Skeletal muscle cell (primary cell): ENCODE data around the gene HSD17B8.

Experiments
- DNase-seq: peaks from one replicate; pipeline ENCODE4 v3.0.0-alpha.2; 2010; ENCODE audit warnings: low read depth
- H3K4me3 ChIP-seq: 2 replicates; pipeline ENCODE4 v1.5.1; 2011; ENCODE audit warnings: low read depth, mild to moderate bottlenecking, control low read depth, low read length, moderate library complexity

The HSD17B8 gene

DNA sequence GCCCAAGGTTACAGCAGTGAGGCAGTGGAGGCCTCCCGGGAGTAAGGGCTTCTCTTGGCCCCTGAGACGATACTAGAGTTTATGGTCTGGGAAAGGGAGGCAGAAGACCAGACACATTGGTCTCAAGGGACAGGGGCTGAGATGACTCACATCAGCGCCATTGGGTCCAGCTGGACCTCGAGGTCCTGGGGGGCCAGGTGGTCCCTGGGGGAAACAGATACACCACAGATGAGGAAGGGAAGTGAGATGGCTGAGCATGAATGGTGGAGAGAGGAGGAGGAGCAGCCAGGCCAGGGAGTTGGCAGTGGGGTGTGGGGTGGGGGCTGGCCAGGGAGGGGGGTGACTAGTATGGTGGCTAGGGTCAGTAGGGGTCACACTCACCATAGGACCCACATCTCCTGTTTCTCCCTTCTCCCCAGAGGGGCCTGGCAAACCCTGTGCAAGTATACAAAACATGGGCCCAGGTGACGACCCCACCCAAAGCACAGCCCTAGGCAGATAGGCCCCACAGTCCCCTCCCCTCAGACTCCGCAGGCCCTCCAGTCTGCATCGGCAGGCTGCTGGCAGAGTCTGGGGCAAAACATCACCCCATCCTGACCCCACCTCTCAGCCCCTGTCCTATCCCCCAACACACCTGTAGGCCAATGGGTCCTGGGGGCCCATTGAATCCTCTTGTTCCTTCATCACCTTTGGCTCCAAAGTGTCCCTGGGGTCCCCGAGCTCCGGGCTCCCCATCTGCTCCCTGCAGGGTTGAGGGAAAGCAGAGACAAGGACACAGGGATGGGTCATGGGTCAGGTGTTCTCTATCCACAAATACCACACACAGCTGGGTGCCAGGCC is 34.1 kb upstream of the HSD17B8 start:
- H3K4me3 ChIP-seq, result no peak overlapping the region
- no peak for DNase-seq

- no peak overlapping the region for H3K4me3 ChIP-seq
- no peak for DNase-seq
Measured at GRCh38 chr6:33171016-33171879, 33.2 kb upstream of the HSD17B8 start.

DNA sequence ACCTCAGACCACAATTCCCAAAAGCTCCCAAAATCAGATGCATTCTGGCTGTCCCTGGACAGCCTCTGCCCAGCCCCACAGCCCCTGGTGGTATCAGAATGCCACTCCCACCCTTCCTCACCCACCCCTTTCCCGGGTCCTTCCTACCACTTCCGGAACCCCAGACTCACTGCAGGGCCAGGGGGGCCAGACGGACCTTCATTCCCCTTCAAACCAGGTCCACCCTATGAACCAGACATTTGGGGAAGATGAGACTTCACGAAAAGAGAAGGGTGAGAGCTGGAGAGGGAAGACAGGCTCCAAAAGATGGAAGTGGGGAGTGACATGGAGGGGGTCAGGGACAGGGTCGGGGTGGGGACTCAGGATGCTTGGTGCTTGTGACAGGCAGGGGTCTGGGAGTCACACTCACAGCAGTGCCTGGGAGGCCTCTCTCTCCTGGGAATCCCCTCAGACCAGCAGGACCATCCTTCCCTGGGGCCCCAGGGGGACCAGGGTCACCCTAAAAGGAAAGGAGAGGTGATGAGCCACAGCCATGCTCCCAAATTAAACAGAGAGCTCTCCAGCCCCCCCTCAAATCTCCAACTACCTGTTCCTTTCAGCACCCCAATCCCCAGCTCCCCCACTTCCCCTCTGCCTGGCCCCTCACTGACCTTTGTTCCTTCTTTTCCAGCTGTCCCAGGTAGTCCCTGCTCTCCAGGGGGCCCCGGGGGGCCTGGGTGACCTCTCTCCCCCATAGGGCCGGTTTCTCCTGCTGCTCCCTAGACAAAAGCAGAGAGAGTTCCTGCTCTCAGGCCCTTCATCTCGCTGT is 32.4 kb upstream of the HSD17B8 start:
- H3K4me3 ChIP-seq, result no peak overlapping the region
- DNase-seq, result no peak

DNA sequence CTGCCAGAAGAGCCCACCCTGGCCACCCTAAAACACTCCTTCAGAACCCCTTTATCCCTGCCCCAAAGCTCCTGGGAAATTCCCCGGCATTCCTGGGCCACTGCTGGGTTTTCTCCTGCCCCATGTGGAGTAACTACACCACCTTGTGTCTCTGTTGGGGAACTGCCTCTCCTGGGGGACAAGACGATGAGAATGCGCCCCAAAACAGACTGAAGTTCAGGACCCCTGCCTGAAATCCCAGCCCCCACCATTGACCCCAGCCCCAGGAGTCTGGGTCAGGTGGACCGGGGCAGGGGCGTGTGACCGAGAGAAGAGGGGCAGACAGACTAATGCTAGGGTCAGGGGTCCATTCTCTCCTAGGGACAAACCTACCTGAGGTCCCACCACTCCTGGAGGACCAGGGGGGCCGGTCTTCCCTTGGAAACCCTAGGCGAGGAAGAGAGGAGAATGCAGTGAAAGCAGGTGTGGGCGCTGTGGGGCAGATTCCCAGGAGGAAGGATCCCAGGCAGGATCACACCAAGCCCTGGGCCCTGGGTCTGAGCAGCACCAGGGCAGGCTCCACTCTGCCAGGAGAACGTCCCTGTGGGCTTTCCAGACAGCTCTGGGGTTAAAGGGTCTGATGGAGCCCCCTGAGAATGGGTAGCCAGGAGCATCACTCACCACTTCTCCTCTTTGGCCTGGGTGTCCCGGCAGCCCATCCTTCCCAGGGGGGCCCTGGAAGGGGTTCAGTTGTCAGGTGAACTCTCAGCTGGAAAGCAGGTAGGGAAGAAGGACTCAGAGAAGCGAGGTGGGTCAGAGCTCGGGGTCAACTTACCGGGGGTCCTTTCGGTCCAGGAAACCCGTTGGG is 31.5 kb upstream of the HSD17B8 start:
- DNase-seq, result no peak
- no peak overlapping the region for H3K4me3 ChIP-seq

- H3K4me3 ChIP-seq, result no peak overlapping the region
Measured at GRCh38 chr6:33173535-33174180, 30.8 kb upstream of the HSD17B8 start.

GRCh38 chr6:33174784-33175183 is 29.7 kb upstream of the HSD17B8 start:
- DNase-seq, result no peak
- no peak overlapping the region for H3K4me3 ChIP-seq

More at GRCh38 chr6:33173535-33174180, 30.8 kb upstream of the HSD17B8 start:
- no peak for DNase-seq

- DNase-seq, result no peak
Measured at GRCh38 chr6:33175436-33176069, 28.9 kb upstream of the HSD17B8 start.

GRCh38 chr6:33176906-33177305 is 27.5 kb upstream of the HSD17B8 start:
- H3K4me3 ChIP-seq, result no peak overlapping the region
- no peak for DNase-seq

More at GRCh38 chr6:33175436-33176069, 28.9 kb upstream of the HSD17B8 start:
- H3K4me3 ChIP-seq, result no peak overlapping the region

GRCh38 chr6:33177552-33178446 is 26.7 kb upstream of the HSD17B8 start:
- H3K4me3 ChIP-seq, result no peak overlapping the region
- DNase-seq, result no peak

DNA sequence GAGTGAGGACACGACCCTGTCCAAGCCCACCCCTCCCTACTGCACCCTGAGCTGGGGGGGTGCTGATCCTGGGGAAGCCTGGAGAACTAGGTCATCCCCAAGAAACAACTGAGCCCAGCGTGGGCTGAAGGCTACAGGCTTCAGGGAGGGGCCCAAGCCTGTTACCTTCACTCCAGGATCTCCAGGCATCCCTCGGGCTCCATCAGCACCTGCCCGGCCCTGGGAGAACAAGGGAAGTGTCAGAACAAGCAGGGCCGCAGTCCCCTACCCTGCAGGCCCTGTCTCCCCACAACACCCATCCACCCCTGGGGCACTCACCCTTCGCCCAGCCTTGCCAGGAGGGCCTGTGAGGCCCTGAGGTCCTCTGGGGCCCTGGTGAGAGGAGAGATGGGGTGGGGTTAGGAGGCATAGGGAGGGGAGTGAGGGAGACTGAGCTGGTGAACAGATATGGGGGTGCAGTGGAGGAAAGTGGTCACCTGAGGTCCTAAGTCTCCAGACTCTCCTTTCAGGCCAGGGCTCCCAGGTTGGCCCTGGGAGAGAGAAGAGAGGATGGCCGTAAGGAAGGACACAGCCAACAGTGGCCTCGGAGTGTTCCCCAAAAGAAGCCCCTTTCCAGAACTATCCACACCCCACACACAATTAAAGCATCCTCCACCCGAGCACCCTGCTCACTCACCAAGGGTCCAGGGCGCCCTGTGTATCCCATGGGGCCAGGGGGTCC is 25.5 kb upstream of the HSD17B8 start:
- H3K4me3 ChIP-seq, result no peak overlapping the region
- no peak for DNase-seq

- H3K4me3 ChIP-seq, result no peak overlapping the region
- no peak for DNase-seq
Measured at GRCh38 chr6:33181141-33181540, 23.3 kb upstream of the HSD17B8 start.

DNA sequence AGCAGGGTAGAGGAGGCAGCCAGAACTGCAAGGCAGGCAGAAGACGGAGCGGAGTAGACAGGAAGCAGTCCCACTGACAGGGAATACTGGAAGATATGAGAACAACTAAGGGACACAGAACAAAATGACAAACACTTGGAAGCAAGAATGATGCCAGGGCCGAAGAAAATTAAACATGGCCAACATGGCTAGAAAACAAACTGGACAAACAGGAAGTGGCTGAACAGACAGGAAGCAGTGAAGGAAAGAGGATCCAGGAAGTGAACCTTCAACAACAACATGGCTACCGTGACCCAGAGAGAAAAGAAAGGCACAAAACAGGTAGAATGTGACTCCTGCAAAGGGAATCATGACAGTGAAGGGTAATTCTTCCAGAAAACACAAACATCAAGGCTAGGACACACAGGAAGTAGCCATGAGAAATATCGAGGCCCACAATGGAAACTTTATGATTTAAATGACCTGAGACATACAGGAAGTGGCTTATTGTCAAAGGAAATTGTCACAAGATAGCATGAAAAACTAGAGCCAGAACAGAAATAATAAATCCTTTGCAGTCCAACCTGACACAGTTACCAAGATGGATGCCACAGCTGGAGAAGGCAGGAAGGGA is 21.3 kb upstream of the HSD17B8 start:
- no peak overlapping the region for H3K4me3 ChIP-seq

GRCh38 chr6:33185190-33185589 is 19.3 kb upstream of the HSD17B8 start:
- no peak overlapping the region for H3K4me3 ChIP-seq
- no peak for DNase-seq

More for the DNA sequence above, 21.3 kb upstream of the HSD17B8 start:
- no peak for DNase-seq

- DNase-seq, result no peak
Measured at GRCh38 chr6:33185654-33186187, 18.7 kb upstream of the HSD17B8 start.

DNA sequence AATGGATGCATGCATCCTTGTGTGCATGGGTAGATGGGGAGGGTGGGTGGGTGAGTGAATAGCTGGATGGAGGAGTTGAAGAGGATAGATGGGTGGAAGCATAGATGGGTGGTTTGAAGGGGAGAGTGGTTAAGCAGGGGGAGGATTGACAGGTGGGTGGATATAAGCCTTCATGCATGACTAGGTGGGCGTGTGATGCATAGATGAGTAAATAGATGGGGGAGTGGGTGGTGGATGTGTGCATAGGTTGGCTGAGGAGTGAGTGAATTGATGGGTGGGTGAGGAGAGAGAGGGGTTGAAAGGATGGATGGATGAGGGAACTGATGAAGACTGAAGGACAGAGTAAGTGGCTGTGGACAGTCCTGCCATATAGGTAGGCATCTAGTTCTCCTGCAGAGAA is 16.6 kb upstream of the HSD17B8 start:
- no peak for DNase-seq
- no peak overlapping the region for H3K4me3 ChIP-seq

More at GRCh38 chr6:33185654-33186187, 18.7 kb upstream of the HSD17B8 start:
- H3K4me3 ChIP-seq, result no peak overlapping the region

DNA sequence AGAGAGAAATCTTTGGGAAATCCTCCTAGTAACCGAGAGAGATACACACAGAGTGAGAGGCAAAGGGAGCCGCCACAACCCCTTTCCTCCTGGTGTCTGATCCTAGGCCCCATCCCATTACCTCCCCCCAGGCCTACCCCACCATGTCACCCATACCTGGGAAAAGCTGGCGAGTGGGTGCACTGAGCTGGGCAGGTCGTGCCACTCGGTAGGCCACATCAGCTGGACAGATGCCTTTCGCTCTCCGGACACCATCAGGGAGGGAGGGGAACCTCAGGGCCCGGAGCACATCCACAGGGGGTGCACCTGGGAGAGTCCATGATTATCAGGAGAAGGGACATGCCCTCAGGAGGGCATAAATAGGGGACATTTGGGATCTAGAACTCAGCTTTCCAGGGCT is 15.3 kb upstream of the HSD17B8 start:
- H3K4me3 ChIP-seq, result no peak overlapping the region
- no peak for DNase-seq
